GM12892 (cell line): ENCODE data around the gene KLHL40.

Source experiments
- DNase-seq: peaks from one replicate; pipeline ENCODE4 v3.0.0; 2011; ENCODE audit not compliant: insufficient read length
- FAIRE-seq: peaks from 2 replicates; lab custom pipeline; 2011; peaks lifted over from hg19 to GRCh38; lab: Jason Lieb, UNC
- POLR2A ChIP-seq: IDR thresholded peaks from 2 replicates; pipeline ENCODE4 v1.6.1; 2011; ENCODE audit warnings: low read depth, low read length, control low read depth
- POLR2AphosphoS5 ChIP-seq: IDR thresholded peaks from 2 replicates; pipeline ENCODE4 v1.6.1; 2011; ENCODE audit warnings: low read depth, low read length, control low read depth
- TAF1 ChIP-seq: IDR thresholded peaks from 2 replicates; pipeline ENCODE4 v1.6.1; 2011; ENCODE audit warnings: low read depth, mild to moderate bottlenecking, control low read depth, low read length, borderline replicate concordance

KLHL40 gene

DNA sequence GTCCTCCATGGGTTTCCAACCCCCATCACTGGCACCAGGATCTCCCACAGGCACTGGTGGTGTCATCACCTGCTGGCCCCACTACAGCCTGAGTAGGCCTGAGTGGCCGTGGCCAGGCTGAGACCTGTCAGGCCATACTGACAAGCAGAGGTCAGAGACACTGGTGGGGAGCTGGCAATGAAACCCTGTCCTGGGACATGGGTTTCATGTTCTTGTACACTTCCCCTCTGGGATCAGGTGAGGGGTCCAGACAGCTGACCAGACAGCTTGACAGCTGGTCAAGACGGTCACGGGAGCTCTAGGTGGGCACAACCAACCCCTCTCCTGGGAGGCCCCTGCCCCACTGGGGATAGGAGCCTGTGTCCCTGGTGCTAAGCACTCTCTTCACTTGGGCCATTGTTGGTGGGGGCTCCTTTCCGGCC, 18.7 kb upstream of the KLHL40 start:
- no peak for TF ChIP-seq POLR2A
- no peak for DNase-seq
- no peak for FAIRE-seq

GRCh38 chr3:42667096-42667522, 18.2 kb upstream of the KLHL40 start:
- no peak for DNase-seq
- FAIRE-seq = no peak

DNA sequence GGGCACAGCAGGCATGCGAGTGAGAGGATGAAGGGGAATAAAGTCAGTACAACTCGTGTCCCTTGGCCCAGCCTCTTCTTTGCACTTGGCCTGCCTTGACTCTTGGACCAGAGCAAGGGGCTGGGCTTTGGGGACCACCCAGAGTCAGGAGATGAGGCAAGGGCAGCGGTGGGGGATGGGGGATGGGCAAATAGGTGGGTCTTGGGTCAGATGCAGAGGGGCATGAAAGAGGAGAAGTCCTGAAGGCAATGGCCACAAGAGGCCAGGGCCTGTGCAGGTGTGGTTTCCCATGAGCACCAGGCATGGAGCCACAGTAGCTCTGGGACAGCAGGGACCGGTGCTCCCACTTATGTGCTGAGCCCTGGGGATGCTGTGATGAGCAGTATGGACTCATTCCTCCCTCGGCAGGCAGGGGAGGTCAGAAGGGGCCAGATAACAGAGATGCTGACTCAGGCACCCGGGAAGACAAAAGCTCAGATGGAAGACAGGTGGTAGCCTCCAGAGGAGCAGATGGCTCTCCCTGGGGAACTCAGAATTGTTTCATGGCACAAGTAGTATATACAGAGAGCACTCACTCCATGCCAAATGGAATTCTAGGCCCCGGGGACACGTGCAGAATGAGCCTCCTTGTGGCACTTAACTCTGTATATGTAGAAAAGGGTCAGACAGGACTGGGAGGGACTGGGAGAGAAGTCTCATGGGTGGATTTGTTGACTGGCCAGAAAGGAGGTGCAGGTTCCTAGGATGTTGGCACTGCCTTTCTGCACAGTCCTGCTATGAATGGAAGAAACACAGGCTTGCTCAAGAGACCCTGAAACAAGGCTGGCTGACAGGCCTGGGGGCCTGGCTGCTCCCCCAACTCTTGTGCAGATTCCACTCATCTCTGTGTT, 17.6 kb upstream of the KLHL40 start:
- FAIRE-seq (no peak), DNase-seq (no peak)
- no peak for TF ChIP-seq TAF1
- no peak for TF ChIP-seq POLR2A

More at GRCh38 chr3:42667096-42667522, 18.2 kb upstream of the KLHL40 start:
- TF ChIP-seq TAF1 (no peak), POLR2A (no peak), POLR2AphosphoS5 (no peak)

DNA sequence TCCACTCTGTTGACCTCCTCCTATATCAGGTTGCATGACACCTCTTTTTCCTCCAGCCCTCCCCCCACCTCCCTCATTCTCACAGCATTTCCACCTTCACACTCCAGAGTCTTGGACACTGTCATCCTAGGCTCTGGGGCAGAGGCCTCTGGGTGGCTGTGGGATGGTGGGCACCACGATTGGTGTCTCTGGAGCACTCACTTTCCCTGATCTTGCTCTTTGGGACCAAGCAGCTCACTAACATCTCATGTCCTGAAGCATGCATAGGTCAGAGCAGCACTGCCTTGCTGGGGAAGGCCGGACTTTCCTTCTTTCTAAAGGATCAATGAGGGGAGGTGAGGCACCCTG, 16.9 kb upstream of the KLHL40 start:
- DNase-seq = no peak
- FAIRE-seq = no peak
- TF ChIP-seq POLR2A (no peak), TAF1 (no peak), POLR2AphosphoS5 (no peak)

DNA sequence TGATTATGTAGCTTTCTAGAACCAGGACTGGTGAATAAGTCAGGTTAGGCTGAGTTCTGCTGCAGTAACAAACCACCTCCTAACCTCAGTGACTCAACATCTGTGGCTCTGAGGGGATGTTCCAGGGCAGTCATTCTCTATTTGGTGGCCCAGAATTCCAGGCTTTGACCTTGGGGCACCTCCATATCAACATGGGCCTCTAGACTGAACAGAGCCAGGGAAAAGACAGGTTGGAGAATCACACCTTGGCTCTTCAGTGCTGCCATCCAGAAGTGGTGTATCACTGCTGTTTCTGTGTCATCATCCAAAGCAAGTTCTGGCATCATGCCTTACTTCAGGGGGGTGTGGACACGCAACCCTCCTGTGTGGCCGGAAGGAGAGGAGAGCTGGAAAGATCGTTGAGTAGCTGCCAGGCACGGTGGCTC, 16.5 kb upstream of the KLHL40 start:
- no peak for FAIRE-seq
- TF ChIP-seq TAF1 (no peak), POLR2A (no peak), POLR2AphosphoS5 (no peak)
- DNase-seq = no peak

- TF ChIP-seq POLR2A (no peak), POLR2AphosphoS5 (no peak), TAF1 (no peak)
- no peak for FAIRE-seq
- DNase-seq = no peak
Observed at GRCh38 chr3:42670051-42670576, 15.2 kb upstream of the KLHL40 start.

DNA sequence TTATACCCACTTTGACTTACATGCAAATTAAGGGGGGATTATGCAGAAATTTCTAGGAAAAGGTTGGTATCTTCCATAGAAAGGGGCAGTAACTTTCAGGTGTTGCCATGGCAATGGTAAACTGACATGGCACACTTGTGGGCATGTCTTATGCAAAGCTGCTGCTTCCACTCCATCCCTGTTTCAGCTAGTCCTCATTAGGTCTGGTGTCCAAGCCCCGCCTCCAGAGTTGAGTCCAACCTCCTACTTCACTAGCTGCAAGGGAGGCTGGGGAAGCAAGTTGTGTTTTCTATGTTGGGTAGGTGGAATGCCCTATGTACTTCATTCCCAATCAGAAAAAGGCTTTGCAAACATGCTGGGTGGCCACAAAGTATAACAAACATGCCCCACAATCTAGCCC, 14.7 kb upstream of the KLHL40 start:
- no peak for DNase-seq
- TF ChIP-seq POLR2A = no peak
- no peak for TF ChIP-seq TAF1
- no peak for TF ChIP-seq POLR2AphosphoS5
- no peak for FAIRE-seq

- TF ChIP-seq TAF1 (no peak), POLR2AphosphoS5 (no peak), POLR2A (no peak)
- DNase-seq (no peak), FAIRE-seq (no peak)
Observed at GRCh38 chr3:42672515-42672914, 12.8 kb upstream of the KLHL40 start.

GRCh38 chr3:42673082-42673481, 12.3 kb upstream of the KLHL40 start:
- no peak for FAIRE-seq
- no peak for TF ChIP-seq POLR2AphosphoS5
- TF ChIP-seq POLR2A = no peak
- TF ChIP-seq TAF1 = no peak

GRCh38 chr3:42674146-42674545, 11.2 kb upstream of the KLHL40 start:
- TF ChIP-seq POLR2A (no peak), POLR2AphosphoS5 (no peak), TAF1 (no peak)
- no peak for DNase-seq
- FAIRE-seq = no peak

More at GRCh38 chr3:42673082-42673481, 12.3 kb upstream of the KLHL40 start:
- no peak for DNase-seq

- DNase-seq (no peak), FAIRE-seq (no peak)
- TF ChIP-seq TAF1 = no peak
Observed at GRCh38 chr3:42675909-42676308, 9.4 kb upstream of the KLHL40 start.

- FAIRE-seq (no peak), DNase-seq (no peak)
- TF ChIP-seq POLR2AphosphoS5 (no peak), TAF1 (no peak), POLR2A (no peak)
Observed at GRCh38 chr3:42678447-42678846, 6.9 kb upstream of the KLHL40 start.
